ENCODE measurements around the gene RPA3. TPM values are rescaled to one million over a fixed set of nuclear protein-coding genes. Genes with fewer than 3 reads are reported as not detected.

RPA3 gene
- polyA plus RNA-seq, 5 donors: 38.6 to 65.2 (median 43.9) TPM

GRCh38 chr7:7737674-7738073 lies 19.3 kb upstream of the RPA3 start:
- no peak for DNase-seq

- DNase-seq: no peak
Measured at GRCh38 chr7:7736671-7737070, 18.3 kb upstream of the RPA3 start.

DNA sequence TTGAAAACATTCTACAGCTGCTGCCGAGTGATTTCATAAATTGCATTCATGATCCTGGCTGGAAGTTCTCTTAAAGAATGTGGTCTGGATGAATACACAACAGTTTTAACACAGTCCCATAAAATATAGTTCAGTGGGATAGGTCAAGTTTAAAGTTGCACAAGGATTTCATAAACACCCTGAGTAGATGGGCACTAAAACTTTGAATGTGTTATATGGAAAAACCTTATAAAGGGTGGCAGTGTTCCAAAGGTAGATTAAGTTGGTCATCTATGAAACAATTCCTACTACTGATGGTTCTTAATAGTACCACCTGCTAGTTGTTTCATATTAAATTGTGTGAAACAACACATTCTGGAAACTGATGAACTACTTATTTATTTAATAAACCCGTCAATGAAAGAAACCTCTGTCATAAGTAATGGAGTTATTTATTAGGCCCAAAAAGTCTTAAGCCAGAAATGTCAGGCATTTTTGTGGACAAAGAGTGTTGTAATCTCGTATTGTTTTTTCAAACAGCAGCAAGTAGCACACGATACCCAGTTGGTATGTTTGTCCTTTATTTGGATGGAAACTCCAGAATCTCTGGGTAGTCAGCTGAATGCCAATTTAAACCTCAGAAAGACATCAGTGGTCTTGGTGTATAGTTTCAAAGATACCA lies 14.3 kb upstream of the RPA3 start:
- no peak for DNase-seq

DNA sequence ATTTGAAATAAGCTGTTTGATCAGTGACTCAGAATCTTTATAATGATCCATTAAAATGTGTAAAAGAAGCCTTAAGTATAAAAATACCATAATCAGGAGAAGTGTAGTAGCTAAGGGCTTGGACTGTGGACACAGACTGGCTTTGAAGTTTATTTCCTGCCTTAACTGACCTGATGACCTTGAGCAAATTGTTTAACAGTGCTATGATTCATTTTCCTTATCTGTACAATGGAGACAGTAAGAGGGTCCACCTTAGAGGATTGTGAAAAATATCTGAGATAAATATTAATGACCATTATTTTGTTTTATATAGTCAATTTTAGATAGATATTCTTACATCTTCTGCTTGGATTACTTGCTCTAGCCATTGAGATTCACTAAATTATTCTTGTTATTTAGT lies 13.3 kb upstream of the RPA3 start:
- no peak for DNase-seq

DNA sequence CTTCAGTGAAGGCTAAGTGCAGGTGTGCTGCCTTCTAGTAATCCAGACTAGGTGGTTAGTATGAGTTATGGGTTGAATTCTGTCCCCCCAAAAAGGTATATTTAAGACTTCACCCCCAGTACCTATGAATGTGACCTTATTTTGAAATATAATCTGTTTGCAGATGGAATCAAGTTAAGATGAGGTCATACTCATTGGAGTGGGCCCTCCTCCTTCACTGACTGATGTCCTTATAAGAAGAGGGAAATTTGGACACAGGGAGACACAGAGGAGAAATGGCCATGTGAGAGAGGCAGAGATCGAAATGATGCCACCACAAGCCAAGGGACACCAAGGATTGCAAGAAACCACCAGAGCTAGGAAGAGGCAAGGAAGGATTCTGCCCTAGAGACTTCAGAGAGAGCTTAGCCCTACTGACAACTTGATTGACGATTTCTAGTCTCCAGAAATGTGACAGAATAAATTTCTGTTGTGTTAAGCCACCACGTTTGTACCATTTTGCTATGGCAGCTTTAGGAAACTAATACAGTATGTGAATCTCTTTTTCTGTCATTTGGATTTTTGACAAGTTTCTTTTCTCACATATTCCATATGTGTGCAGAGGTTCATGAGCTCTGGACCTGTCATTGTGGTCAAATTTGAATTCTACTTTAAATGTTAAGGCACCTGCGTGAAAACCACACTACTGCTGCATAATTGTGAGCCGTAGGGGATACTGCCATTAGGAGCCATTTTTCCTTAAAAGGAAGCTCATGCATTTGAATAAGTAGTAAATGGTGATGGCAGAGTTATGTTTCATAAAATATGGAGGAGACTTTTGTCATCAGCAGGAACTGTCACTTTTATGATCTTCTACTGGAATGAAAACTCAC lies 2.6 kb upstream of the RPA3 start:
- no peak for DNase-seq

DNA sequence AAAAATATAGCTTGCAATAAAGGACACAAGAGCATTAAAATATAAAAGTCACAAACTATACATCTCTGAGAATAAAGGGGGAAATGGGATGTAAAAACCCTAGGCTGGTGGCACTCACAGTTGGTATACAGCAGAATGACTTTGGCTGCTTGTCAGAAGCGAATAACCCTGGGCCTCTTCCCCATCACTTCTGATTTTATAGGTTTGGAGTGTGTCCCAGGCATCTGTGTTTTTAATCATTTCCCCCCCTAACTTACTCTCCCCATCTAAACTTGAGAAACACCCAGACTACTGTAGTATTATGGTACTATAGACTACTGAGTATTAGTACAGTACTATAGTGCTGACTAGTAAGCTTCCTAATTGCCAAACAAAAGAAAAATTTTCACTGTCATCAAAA lies 1.8 kb upstream of the RPA3 start:
- no peak for DNase-seq

DNA sequence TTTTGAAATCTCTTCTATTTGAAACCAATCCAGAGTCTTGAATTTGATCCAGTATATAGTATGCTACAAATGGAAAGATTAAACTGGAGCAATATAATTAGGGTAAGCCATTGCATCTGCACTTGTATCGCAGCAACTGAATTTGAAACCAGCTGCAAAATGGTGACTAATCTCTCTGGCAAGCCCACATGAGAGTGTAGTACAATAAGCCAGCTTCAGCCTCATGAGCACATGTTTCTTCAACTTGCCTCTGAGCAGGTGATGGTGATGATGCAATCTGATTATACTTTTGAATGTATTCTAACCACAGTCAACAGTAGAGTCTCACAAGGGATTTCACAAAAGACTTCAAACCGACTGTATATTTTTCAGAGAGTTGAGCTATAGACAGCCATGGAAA lies 829 bp upstream of the RPA3 start:
- no peak for DNase-seq

DNA sequence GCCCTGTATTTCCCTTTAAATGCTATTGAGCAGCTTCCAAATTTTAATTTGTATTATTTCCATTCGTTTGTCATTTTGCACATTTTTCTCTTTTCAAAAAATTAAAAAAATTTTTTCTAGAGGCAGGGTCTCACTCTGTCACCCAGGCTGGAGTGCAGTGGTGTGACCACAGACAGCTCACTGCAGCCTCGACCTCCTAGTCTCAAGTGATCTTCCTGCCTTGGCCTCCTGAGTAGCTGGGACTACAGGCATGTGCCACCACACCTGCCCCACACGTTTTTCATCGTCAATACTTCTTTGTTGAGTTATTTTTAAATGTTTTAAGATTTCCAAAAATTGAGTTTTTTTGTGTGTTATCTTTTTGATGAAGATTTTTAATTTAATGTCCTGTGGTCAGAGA lies 4.7 kb downstream of the RPA3 start:
- no peak for DNase-seq

- no peak for DNase-seq
Measured at GRCh38 chr7:7710469-7710868, 7.9 kb downstream of the RPA3 start.

DNA sequence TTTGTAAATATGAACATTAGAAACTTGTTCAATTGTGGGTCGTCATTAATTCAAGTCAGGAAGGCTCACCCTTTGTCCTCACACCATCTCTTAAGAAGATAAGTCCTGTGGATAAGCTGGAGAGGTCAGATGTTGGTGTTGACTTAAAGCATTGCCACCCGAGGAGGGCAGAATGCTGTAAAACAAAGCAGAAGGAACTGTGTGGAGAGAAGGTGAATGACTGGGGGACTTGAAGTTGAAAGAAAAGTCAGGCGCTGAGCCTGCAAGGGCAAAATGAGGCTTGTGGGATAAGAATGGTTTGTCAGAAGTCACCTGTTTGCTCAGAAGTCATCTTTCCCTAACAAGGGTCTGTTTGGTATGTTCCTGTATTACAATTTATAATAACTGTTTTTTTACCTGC lies 9.1 kb downstream of the RPA3 start:
- no peak for DNase-seq

DNA sequence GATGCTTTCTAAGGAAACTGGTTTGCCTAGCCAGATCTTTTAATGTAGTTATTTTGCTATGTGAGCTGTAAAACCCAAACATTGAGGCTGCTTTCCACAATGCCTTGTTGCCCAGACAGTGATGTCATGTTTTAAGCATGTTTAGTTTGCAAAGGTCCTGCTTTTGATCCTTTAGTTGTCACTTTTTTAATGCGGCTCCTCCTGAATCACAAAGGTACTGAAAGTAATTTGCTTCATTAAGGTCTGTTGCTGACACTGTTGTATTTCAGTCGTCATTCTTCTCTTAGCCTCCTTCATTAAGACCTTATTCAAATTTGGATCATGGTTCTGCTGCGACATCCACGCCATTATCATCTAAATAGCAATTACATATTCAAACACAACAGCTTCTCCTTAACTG lies 10.6 kb downstream of the RPA3 start:
- DNase-seq: no peak

GRCh38 chr7:7707246-7707645 lies 11.2 kb downstream of the RPA3 start:
- no peak for DNase-seq

DNA sequence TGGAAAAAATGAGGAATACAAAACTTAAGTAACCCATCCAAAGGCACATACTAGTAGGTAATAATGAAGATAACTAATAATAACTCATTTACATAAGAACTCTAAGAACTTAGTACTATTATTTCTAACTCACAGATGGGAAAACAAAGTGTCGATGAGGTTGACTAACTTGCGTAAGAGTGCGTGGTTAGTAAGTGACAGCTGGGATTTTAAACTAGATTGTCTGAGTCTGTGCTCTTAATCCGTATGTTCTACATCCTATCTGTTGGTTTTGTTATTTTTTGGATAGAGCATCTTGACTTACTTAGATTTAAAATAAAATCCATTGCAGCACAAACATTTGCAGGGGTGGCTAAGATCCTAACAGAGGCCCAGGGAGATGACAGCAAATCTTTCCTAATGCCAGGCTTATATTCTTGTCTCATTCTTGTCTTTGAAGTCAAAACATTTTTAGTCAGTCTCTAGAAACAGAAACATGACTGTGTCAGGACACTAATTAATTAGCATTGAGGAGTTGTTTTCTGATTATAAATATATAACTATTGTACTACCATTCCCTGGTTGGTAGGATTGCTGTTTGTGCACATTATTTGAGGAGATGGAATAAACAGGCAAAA lies 11.7 kb downstream of the RPA3 start:
- no peak for DNase-seq

GRCh38 chr7:7706101-7706511 lies 12.3 kb downstream of the RPA3 start:
- no peak for DNase-seq

DNA sequence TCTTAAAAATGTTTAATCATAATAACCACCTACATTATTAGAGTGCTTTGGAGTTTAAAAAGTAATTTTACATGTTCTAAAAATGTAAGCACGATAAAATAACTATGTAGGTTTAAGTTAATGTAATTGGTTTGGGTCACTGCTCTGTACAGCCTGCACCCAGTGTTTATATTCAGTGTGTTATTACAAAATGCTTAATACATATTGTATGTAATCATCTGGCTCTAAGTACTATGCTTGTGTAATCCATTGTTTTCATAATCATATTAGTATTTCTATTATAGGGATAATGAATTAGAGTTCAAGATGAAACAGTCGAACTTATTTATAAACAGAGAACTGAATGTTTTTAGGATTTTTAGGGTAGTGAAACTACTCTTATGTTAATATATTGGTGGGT lies 13.1 kb downstream of the RPA3 start:
- no peak for DNase-seq

DNA sequence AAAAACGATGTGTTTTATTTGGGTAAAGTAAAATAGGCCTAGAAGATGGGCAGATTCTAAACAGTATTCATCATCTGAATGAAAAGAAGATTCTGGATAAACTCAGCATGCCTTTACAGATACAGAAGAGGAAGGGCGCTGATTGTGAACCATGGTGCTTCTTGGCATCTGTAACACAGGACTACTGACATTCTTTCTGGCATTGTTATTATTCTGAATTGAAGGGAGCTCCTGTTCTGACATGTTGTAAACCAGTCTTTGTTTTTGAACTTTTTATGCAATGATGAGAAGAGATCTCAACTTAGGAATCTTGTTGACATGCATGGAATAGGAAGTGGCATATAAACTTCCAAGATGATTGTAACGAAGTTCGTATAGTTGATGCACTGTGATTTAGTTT lies 13.5 kb downstream of the RPA3 start:
- DNase-seq: no peak

GRCh38 chr7:7703427-7703826 lies 15.0 kb downstream of the RPA3 start:
- no peak for DNase-seq

GRCh38 chr7:7702826-7703225 lies 15.6 kb downstream of the RPA3 start:
- no peak for DNase-seq

DNA sequence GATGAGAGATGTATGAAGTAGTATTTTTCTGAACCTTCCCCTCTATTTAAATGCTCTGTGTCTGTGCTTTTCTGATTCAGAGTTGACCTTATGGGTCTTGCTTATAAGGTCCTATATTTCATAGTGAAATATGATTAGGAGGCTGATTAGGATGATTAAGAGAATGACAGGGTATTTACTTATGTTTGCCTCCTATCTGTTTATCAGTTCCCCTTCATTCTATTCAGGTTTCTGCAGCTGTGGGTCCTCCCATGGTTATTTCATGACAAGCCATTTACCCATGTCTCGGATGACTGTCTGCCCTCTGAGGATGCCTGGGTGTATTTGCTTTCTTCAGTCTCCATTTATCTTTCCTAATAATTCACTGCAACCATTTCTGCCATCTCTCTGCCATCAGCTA lies 16.9 kb downstream of the RPA3 start:
- no peak for DNase-seq

DNA sequence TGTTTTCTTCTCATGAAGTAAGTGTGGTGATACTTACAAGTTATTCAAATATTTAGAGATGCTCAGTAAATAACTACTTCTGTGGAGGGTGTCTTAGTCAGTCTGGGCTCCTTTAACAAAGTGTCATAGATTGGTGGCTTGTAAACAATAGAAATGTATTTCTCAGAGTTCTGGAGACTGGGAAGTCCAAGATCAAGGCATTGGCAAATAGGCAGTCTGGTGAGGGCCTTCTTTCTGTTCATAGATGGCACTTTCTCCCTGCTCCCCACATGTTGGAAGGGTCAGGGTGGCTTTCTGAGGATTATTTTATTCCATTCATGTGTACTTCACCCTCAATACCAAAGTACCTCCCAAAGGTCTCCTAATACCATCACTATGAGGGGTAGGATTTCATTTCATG lies 18.4 kb downstream of the RPA3 start:
- DNase-seq: no peak

DNA sequence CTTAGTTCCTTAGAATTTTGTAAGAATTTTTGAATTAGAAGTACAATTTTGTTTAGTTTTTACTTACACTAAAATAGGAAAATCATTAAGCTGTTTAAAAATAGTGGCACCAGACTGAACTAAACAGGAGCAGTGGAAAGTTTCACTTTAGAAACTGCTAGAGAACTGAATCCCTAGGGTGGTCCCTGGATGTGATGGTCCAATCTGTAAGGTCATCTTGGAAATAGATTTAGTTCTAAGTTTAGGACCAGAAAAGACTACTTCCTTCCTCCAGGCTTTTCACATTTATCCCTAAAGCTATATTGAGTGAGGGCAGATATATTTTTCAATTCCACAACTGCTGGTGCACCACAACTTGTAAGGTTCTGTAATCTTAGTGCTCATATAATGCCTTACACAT lies 19.0 kb downstream of the RPA3 start:
- DNase-seq: no peak

- no peak for DNase-seq
Measured at GRCh38 chr7:7698930-7699329, 19.5 kb downstream of the RPA3 start.

DNA sequence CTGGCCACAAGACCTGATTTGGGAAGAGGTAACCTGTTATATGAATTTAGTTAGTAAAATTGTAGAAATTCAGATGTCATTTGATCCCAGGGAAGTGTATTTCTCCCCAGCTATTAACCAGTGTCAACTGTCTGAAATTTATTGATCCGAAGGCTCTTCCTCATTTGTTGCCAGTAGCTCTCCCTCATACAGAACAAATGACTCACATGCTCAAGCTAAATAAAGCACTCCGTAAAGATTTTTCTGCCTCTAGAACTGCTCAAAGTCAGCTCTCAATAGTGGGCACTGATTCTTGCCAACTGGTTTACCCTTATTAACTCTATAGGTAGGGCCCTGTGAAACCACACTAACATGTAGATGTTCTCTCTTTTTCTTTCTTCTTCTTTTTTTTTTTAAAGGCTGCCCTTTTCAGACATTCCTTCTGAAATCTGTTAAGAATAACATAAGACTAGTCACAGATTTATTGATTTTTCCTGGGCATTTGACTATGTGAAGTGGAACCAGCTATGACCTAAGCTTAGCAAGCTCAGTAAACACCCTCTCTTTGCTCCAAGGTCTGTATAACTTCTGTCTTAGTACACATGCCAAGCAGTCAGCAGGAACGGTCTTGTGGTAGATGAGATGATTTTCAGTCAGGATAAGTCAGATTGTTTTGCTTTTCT lies 21.8 kb downstream of the RPA3 start:
- DNase-seq: no peak

Measured in right lung (tissue), 5 donors.